ENCODE measurements around the gene ADAMTS12.

The ADAMTS12 gene

DNA sequence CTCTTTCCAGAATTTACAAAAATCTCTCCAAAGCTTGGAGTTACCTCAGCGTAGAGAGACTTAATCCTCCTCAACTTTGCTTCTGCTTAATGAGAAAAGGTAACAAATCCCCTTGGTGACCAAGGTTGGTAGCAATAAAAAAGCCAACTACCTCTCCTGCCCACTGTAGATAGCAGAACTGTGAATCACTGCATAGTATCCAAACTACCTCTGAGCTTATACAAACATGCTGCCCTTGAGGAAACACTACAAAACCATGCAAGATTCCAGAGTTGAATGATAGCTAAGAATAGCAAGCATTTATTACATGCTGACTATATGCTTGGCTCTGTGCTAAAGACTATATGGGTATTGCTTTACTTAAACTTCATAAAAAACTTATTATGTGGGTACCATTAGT, 2.8 kb upstream of the ADAMTS12 start:
- no peak for DNase-seq

DNA sequence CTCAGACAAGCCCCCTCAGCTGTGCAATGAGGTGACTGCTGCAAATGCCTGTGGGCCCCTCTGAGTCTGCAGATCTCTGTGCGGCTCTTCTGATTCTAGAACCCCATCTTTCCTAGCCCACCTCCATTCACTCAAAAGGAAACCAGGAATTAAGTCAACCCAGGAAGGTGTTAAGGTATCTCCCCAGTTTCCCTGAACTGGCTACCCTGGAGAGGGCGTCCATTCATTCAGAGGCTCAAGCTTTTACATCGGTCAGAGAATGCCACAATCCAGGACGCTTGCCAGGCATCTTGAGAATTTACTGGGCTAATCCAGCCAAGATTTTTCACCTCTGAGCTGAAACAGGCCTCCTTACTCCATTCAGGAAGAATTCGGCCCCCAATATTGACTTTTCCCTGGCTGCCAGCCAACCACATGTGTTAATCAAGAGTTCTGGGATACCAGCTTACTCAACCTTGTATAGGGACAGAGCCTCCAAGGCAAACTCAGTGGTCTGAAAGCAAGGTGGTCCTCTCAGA, 889 bp upstream of the ADAMTS12 start:
- DNase-seq = no peak

DNA sequence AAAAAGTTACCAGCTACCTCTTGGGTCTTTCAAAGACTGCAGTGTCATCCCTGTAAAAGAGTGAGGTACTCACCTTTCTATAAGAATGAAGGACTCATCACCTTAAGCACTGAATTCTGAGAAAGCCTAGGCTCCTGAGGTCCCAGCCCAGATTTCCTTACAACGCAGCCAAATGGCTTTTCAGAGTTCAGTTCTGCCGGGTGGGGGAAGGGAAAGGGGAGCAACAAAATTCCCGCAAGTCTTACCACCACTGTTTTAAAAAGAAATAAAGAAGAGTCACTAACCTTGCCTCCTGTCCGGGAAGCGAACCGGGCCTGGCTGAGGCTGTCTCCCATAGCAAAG, 373 bp downstream of the ADAMTS12 start:
- DNase-seq = no peak

- no peak for DNase-seq
These were observed 1.4 kb downstream of the ADAMTS12 start for GRCh38 chr5:33890131-33891032.

DNA sequence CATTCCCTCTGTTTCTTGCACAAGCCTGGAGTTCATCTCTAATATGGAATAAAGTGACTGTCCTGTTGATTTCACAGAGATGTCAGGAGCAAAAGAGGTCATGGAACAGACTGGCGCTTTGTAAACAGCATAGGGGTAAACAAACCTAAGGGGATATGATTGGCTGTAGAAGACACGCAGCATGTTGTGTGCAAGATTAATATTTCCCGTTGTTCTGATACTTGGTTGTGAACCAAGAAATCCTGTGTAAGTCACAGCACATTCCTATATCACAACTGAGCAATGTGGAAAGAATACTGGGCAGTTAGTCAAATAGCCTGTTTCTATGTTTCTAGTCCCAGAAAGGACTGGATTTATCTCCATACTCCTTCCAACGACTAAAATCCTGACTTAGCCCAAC, 3.2 kb downstream of the ADAMTS12 start:
- DNase-seq = no peak

GRCh38 chr5:33887268-33887667, 4.5 kb downstream of the ADAMTS12 start:
- no peak for DNase-seq

GRCh38 chr5:33886283-33886682, 5.5 kb downstream of the ADAMTS12 start:
- DNase-seq = no peak

DNA sequence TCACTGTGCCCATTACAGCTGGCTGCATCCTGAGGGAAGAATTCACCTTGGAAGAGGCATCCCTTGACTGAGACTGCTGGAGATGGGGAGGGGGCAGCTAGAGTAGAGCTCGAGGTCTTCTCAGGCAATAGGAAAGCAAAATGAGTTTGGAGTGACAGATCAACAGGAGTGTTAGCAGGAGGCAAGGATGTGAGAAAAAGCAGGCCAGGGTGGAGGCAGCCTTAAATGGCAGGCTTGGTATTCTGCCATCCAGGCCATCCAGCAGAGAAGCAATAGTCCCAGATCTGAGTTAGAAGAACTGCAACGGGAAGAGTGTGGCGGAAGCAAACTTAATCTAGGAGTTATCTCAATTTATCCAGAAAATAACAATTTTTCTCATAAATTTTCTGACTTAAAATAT, 6.1 kb downstream of the ADAMTS12 start:
- DNase-seq = no peak

- DNase-seq = no peak
These were observed 8.3 kb downstream of the ADAMTS12 start for GRCh38 chr5:33883482-33883881.

GRCh38 chr5:33880319-33880718, 11.5 kb downstream of the ADAMTS12 start:
- no peak for DNase-seq

DNA sequence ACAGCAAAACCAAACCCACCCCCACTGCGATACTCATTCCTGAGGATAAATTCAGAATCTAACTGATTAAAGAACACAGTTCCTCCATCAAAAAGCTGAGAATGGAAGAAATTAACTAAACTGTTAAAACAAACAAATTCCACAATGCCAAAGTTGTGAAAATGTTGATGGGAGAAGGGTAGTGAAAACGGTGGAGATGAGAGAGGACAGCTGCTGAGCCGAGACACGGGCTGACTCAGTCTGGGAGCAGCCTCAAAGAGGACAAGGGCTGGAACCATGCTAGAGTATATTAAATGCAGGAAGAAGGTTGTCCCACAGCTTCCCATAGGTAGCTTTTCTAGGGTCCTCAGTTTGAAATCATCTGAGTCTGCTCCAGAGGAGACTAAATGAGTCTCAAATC, 14.3 kb downstream of the ADAMTS12 start:
- DNase-seq = no peak

DNA sequence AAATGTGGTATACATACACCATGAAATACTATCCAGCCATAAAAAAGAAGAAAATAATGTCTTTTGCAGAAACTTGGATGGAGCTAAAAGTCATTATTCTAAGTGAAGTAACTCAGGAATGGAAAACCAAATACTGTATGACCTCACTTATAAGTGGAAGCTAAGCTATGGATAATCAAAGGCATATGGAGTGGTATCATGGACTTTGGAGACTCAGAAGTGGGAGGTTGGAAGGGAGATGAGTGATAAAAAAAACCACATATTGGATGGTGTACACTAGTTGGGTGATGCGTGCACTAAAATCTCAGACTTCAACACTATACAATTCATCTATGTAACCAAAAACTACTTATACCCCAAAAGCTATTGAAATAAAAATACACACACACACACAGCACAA, 24.5 kb downstream of the ADAMTS12 start:
- DNase-seq = no peak

GRCh38 chr5:33859177-33859576, 32.6 kb downstream of the ADAMTS12 start:
- DNase-seq = peak; percentile 19 to 59

DNA sequence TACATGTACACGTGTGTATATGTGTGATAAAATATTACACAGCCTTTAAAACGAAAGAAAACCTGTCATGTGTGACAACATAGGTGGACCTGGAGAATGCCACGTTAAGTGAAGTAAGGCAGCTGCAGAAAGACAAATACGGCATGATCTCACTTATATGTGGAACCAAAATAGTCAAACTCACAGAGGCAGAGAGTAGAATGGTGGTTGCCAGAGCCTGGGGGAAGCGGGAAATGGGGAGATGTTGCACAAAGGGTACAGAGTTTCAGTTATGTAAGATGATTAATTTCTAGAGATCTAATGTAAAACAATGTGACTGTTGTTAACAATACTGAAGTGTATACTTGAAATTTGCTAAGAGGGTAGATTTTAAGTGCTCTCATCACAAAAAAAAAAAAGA, 34.8 kb downstream of the ADAMTS12 start:
- no peak for DNase-seq

DNA sequence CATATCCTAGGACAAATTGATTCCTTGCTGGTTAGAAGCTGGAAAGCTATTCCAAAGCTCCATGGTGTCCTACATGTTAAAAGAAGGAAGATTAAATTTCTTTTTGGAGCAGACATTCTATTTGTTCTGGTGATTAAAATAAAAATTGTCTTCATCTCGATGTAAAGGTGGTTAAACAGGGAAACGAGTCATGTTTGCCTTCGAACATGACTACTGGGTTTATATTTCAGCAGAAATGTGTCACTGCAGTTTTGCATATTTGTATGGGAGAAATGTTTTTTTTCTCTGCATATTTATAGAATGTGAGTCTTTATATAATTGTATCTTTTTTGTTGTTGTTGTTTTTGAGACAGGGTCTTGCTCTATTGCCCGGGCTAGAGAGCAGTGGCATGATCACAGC, 36.4 kb downstream of the ADAMTS12 start:
- no peak for DNase-seq

DNA sequence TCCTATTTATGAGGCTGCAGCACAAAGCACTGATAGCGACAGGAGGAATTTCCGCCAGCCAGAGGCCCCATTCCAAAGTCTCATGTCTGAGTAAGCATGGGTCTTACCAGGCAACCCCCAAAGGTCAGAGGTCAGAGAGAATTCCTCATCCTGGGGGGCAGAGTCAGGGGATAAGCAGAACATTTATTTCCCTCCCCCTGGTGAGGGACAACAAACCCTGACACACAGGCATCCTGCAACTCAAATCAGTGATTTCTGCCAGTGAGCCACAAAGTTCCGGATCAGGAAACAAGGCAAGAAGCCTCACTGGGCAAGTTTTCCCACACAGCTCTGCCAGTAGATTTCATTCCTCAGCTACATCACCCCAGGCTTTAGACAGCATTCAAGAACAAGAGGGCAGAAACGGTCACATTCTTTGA, 37.0 kb downstream of the ADAMTS12 start:
- DNase-seq = no peak

GRCh38 chr5:33852837-33853236, 39.0 kb downstream of the ADAMTS12 start:
- DNase-seq = no peak

DNA sequence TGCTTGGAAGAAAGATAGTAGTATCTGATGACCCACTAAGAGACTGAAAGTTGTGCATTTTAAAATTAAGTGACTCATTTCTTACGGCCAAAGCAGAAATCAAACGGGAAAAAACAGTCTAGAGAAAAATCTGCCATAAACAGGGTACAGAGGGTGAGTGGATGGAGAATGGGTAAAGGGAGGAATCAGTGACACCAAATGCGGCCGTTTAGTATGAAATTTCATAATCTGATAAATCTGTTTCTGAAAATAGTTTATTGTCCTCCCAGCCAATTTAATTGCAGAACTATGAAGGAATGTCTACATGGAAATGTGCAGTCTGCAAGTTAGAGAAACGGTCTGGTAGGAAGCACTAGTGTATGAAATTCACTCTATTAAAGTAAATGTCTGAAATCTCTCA, 39.5 kb downstream of the ADAMTS12 start:
- DNase-seq = no peak

GRCh38 chr5:33850100-33850594, 41.6 kb downstream of the ADAMTS12 start:
- DNase-seq = no peak

DNA sequence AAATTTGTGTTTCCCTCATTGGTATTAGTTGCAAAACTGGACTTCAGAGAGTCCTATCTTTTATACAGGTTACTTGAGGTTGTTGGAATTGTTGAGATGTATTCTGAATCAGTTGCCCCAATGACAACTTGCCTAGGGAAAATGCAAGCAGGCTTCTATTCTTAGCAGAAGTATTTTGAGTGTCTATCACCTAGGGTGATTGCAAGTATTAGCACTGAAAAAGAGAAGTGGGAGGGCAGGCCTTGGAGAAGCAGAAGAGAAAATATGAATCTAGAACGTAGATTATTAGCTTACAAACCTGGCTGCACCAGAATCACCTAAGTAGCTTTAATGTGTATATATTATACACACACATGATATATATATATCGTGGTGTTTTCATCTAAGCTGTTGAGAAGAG, 43.2 kb downstream of the ADAMTS12 start:
- no peak for DNase-seq

GRCh38 chr5:33846851-33847250, 44.9 kb downstream of the ADAMTS12 start:
- no peak for DNase-seq

DNA sequence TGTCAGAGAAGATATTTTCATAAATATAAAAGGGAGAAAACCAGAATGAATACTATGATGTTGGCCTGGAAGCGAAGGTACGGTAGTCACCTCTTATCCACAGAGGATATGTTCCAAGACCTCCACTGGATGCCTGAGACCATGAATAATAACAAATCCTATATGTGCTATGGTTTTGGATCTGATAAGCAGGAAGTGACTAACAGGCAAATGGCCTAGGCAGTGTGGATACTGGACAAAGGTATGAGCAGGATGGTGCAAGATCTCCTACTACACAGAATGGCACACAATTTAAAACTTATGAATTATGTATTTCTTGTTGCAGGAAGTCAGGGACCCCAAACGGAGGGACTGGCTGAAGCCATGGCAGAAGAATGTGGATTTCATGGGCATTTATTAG, 48.2 kb downstream of the ADAMTS12 start:
- DNase-seq = no peak

DNA sequence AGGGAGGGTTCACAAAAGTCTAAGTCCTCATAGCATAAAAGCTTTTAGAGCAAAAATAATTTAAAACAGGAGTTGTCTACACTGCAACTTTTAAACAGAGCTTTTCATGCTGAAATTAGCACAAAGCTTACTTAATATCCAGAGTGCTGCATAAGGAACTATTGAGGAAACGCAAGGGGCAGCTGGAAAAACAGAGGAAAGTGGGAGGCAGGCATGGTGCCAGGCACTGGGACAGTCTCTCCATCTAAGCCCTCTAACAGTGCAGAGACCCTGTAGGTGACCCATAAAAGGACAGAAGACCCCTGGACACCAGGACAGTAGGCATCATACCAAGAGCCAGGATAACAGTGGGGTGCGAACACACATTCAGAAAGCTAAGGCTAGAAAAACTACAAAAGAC, 49.3 kb downstream of the ADAMTS12 start:
- DNase-seq = no peak

DNA sequence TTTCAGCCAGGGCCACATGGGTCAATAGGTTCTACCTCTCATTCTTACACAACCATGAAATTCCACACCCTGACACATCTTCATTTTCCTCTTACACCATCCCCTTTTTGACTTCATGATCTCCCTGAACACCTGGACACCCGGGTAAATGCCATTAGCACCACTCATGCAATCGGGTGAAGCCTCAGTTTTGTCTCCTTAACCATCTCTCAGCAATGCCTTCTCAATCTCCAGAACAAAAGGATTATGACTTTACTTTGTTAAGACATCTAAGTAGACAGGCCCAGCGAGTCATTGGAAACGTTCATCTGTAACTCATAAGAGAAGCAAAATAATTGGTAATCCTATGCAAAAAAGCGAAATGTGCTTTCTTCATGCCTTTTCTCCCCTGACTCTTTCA, 49.9 kb downstream of the ADAMTS12 start:
- DNase-seq = no peak
